ENCODE measurements around the gene ZNF496.

- TF ChIP-seq CTCF (IDR thresholded peaks at IDR 0.05; ENCODE audit: low read depth, low read length, poor library complexity, severe bottlenecking) (no peak), EZH2phosphoT487 (IDR thresholded peaks at IDR 0.05; ENCODE audit: borderline replicate concordance, low read length) (no peak)
Measured at GRCh38 chr1:247370786-247371732, 39.4 kb upstream of the ZNF496 start.

Data from DOHH2 (cell line).